ENCODE results near the gene LHPP.
"Not testable (repeated sequence)": the region's sequence is repeated elsewhere in the genome, so short reads cannot be mapped to it uniquely, and the experiment has no call there.

Gene LHPP

DNA sequence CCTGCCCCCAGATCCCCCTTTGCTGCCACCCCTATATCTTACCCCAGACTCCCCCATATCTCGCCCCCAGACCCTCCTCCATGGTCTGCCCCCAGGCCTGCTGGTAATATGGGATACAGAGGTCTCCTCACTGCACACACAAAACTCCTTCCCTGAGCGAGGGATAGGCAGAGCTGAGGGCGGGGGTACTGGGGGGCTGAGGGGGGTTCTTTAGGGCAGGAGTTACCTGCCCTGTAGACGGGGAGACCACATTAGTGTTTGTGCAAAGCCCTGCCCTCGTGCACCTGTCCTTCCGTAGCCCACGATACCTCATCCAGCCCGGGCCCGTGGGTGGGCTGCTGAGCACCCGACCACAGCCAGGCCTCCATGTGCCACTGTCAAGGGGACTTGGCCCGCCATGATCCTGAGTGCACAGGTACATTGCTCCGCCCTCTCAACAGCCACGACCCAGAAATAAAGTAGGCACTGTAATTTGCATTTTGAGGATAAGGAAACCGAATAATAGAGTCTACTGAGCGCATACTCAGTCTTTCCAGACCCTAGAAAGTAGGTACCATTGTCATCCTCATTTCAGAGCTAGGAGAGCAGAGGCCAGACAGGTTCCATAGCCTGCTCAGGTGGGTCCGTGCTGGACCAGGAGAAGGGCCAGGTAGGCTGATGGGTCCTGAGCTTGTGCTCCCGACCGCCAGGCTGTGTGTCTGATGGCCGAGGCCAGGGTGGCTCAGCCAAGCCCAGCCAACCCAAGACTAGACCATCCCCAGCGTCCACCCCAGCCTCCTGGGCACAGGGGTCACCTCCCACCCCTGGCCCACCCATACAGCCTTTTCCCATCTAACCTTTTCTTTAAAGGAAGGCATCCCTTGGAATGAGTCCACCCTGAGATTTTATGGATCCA is 115.2 kb downstream of the LHPP start:
- DNase-seq: no peak

GRCh38 chr10:124577651-124578050 is 116.0 kb downstream of the LHPP start:
- DNase-seq: no peak

GRCh38 chr10:124578231-124579010 is 116.8 kb downstream of the LHPP start:
- no peak for DNase-seq

DNA sequence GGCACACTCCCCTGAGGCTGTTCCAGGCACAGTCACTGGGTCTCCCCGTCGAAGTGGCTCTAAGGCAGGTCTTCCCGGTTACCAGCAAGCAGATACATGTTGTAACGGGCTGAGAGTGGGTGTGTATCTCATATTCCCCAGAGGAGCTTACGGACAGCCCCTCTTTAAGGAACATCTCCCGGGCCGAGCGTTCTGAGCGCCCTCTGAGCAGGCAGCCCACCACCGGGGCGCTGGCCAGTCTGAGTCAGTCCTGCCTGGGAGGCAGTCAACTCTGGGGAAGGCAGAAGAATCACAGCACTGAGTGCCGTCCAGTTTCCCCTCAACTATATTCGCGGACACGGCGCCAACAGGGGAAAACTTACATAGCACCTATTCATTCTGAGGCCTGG is 117.4 kb downstream of the LHPP start:
- DNase-seq: no peak

- DNase-seq: no peak
Measured at GRCh38 chr10:124586142-124586541, 124.5 kb downstream of the LHPP start.

- DNase-seq: no peak
Measured at GRCh38 chr10:124587811-124588211, 126.2 kb downstream of the LHPP start.

- DNase-seq: not testable (repeated sequence)
Measured at GRCh38 chr10:124588341-124588735, 126.7 kb downstream of the LHPP start.

DNA sequence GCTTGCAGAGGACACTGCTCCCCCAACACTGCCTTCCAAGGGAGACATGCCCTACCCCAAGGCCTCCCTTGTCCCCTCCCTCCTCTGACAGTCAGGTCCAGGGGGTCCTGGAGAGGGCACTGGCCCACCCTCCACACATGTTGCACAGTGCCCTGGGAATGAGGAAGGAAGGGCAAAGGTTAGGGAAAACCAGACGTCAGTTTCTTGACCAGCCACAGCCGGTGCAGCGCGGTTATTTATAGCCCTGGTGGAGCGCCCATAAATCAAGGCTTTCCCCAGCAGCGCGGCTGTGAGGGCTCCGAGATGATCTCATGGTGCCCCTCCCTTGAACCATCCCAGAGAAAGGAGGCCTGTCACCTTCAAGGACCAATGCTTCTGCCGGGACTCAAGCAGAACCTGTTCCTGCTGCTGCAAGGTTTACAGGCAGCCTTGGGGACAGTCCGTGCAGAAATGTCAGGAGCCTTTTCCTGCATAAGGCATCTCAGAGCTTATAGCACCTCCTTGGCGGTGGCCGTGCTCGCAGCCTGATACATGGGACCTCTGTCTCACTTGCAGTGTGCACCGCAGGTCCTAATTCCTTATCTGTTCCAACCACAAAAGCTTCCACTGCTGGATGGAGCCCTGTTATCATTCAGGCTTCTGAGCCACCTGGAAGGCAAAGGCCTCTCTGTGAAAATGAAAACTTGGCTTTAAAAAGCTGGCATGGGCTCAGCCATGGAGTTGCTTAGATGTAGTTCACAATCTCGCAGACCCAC is 127.3 kb downstream of the LHPP start:
- no peak for DNase-seq

DNA sequence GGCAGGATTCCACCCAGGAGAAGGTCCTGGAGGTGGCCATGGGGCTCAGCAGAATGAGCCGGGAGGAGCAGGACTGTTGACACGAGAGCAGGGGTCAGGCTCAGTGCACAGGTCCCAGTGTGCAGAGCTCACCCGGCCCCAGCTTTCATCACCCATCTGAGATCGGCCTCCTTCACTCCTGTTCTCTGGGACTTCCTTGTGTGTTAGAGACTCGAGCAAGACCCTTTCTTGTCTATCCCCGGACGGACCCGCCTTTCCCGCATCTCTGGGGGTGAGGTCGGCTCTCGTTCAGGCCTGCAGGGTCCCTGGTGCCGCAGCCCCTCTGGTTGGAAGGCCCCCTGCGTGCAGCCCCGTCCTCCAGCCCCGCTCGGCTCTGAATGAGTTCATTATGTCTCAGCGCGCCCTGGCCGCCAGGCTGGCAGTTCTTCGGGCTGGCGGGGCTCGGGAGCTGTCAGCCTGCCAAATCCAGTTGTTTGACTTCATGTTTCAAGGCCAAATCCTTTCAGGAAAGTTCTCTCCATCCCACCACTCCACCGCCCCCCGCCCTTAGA is 127.9 kb downstream of the LHPP start:
- DNase-seq: no peak

DNA sequence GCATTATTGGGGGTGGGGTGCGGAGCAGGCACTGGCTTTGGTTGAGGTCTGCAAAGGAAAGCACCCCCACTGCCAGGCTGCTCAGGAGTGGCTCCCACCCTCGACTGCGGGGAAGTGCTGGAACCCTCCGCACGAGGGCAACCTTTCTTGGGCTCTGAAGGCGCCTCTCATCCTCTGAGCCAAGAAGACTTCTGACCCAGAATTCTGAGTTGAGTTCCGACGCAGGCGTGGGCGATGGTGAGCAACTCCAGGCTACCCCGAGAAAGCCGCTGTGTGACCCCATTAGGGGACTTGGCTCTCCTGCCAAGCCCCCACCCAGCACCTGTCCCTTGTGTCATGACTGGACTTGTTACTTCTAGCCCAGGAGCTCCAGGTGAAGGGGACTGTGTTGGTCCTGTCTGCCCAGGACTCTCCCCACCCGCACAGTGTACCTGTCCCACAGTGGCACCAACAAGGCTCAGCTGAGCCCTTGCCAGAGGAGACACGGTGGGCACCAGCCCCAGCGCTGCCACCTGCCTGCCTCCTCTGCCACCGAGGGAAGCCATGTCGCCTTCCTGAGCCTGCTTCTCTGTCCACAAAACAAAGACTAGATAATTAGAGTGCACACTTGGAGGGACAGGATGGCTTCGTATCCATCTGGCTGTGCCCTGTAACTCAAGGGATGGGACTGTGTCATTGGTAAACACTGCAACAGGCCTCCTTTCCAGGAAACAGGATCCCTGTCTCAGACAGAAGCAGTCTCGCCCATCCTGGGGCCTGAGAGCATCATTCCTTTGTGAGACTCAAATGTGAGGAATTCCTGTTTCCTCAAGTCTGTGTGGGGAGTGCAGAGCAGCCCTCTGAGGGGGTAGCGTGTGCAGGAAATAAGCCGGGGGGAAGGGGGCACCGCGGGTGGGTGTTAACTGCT is 128.8 kb downstream of the LHPP start:
- no peak for DNase-seq

GRCh38 chr10:124591123-124591495 is 129.5 kb downstream of the LHPP start:
- no peak for DNase-seq

- no peak for DNase-seq
Measured at GRCh38 chr10:124592101-124592500, 130.5 kb downstream of the LHPP start.

GRCh38 chr10:124592736-124593430 is 131.3 kb downstream of the LHPP start:
- no peak for DNase-seq

DNA sequence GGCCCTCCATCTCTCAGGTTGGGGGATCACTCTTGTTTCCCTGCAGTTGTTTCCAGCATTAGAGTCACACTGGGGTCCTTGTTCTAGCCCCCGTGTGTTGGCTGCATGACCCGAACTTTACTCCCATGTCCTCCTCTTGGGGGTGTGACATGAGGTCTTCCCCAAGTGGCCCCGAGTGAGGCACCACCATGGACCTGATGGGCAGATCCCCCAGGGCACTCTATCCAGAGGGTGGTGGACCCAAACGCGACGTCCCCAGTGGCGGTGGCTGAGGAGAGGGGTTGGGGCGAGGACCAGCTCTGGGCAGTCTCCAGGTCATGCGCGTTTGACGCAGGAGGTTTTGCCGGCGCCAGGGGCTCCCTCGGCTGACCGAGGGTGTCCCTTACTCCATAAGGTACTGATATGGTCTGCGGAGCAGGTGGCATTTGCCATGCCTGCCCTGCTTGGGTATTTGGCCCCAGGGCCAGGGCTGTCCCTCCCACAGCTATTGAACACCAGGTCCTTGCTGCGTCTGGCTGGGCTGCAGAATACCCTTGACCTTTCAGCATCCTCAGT is 131.9 kb downstream of the LHPP start:
- no peak for DNase-seq

DNA sequence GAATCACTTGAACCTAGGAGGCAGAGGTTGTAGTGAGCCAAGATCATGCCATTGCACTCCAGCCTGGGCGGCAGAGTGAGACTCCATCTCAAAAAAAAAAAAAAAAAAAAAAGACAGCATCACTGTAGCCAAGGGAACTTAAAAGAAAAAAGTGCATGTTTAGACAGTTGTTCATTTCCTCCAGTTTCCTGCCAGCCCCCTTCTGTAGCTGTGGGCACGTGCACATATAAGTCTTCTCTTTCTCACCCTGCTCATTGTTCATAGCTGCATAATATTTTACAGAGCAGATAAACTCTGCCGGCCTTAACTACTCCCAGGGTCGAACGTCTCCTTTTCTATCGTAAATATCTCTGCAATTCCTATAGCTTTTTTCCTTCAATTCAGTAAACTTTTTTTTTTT is 132.6 kb downstream of the LHPP start:
- DNase-seq: no peak

DNA sequence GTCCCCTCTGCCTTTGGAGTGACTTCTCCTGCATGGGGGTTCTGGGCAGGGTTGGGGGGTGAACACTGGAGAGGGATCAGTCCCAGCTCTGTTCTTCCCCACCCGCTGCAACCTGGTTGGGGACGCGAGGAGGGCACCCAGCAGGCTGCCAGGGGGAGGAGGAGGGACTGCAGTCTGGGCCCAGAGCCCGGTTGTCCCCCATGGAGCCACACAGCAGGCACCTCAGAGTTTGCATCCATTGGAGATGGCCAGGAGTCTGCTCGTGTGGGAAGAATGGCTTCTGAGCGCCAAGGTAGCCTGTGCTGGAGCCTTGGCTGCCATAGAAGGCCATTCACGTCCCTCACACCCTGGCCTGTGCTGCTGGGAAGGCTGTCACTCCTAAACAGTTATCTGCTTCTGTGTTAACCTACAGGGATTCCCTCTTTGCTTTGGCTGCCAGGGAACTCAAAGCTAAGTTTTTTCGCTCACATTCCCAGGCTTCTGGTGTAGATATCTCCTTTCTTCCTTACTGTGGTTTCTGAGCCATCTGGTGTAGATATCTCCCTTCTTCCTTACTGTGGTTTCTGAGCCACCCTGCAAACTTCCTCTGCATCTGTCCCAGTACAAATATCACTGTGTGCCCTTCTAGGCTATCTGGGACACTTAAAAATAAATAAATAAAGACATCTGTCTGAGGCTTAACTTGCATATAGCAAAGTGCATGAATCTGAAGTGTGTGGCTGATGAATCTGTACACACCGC is 133.7 kb downstream of the LHPP start:
- no peak for DNase-seq

- DNase-seq: no peak
Measured at GRCh38 chr10:124596116-124596785, 134.6 kb downstream of the LHPP start.

DNA sequence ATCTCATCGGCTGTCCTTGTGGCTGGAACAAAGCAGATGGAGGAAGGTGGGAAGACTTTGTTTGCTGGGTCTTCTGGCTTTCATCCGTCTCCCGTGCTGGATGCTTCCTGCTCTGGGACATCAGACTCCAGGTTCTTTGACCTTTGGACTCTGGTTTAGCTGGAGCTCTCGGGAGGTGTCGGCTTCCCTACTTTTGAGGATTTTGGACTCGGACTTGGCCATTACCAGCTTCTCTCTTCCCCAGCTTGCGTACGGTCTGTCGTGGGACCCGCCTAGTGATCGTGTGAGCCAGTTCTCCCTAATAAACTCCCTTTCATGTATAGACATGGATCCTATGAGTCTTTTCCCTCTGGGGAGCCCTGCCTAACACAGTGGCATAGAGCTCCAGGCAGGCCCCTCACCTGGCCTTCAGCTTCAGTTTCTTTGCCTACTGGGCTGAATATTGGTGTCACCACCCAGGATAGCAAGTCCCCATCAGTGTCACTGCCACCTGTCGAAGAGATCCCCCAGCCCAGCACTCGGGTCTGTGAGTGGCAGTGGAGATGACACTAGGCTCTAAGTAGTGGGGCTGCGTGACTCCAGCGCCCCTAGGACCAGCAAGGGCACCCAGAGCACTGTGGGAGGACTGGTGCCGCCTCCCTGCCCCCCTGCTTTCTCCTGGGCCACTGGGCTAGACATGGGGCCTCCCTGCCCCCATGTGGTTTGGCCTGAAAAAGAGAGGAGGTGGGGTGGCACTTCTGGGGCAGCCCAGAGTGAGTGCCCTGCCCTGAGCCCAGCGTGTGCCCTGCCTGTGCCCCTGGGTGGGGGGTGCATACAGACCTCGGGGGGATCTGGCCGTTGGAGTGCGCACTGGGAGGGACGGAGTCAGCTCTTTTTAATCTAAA is 135.6 kb downstream of the LHPP start:
- DNase-seq: no peak

DNA sequence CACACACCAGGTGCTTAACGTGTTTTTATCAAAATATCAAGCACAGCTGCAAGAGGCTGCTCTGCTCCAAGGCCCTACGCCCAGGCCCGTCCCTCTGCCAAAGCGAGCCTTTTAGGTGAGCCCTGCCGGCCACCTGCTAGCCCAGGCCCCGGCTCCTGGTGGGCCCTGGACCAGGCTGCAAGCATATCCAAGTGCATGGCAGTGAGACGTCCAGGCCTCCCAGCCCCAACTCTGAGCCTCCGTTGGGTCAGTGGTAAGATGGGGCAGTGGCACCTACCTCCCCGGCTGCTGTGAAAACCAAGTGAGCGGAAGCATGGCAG is 136.2 kb downstream of the LHPP start:
- no peak for DNase-seq
